ENCODE data around the gene CLASRP. TPM values are rescaled to one million over a fixed set of nuclear protein-coding genes. Genes with fewer than 3 reads are reported as not detected.

Gene CLASRP
- total and polyA plus RNA-seq, 2 of the 8 experiments (the other 6 are each of a cell fraction or from before 2014, with no cell fraction given), result 22.3 to 71.7 TPM

DNA sequence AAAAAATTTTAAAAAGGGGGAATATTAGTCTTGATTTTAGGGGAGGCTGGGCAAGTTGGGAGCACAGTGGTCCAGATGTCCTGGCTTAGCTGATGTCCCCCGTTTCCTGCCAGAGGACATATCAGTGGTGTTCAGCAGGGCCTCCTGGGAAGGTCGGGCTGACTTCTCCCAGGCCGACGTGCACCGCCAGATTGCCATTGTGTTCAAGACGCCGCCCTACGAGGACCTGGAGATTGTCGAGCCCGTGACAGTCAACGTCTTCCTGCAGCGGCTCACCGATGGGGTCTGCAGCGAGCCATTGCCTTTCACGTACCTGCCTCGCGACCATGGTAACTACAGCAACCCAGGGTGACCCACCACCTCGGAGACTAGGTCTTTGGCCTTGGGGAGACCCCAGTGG lies 6.4 kb upstream of the CLASRP start (continued):
- TF ChIP-seq, protein P1, sequence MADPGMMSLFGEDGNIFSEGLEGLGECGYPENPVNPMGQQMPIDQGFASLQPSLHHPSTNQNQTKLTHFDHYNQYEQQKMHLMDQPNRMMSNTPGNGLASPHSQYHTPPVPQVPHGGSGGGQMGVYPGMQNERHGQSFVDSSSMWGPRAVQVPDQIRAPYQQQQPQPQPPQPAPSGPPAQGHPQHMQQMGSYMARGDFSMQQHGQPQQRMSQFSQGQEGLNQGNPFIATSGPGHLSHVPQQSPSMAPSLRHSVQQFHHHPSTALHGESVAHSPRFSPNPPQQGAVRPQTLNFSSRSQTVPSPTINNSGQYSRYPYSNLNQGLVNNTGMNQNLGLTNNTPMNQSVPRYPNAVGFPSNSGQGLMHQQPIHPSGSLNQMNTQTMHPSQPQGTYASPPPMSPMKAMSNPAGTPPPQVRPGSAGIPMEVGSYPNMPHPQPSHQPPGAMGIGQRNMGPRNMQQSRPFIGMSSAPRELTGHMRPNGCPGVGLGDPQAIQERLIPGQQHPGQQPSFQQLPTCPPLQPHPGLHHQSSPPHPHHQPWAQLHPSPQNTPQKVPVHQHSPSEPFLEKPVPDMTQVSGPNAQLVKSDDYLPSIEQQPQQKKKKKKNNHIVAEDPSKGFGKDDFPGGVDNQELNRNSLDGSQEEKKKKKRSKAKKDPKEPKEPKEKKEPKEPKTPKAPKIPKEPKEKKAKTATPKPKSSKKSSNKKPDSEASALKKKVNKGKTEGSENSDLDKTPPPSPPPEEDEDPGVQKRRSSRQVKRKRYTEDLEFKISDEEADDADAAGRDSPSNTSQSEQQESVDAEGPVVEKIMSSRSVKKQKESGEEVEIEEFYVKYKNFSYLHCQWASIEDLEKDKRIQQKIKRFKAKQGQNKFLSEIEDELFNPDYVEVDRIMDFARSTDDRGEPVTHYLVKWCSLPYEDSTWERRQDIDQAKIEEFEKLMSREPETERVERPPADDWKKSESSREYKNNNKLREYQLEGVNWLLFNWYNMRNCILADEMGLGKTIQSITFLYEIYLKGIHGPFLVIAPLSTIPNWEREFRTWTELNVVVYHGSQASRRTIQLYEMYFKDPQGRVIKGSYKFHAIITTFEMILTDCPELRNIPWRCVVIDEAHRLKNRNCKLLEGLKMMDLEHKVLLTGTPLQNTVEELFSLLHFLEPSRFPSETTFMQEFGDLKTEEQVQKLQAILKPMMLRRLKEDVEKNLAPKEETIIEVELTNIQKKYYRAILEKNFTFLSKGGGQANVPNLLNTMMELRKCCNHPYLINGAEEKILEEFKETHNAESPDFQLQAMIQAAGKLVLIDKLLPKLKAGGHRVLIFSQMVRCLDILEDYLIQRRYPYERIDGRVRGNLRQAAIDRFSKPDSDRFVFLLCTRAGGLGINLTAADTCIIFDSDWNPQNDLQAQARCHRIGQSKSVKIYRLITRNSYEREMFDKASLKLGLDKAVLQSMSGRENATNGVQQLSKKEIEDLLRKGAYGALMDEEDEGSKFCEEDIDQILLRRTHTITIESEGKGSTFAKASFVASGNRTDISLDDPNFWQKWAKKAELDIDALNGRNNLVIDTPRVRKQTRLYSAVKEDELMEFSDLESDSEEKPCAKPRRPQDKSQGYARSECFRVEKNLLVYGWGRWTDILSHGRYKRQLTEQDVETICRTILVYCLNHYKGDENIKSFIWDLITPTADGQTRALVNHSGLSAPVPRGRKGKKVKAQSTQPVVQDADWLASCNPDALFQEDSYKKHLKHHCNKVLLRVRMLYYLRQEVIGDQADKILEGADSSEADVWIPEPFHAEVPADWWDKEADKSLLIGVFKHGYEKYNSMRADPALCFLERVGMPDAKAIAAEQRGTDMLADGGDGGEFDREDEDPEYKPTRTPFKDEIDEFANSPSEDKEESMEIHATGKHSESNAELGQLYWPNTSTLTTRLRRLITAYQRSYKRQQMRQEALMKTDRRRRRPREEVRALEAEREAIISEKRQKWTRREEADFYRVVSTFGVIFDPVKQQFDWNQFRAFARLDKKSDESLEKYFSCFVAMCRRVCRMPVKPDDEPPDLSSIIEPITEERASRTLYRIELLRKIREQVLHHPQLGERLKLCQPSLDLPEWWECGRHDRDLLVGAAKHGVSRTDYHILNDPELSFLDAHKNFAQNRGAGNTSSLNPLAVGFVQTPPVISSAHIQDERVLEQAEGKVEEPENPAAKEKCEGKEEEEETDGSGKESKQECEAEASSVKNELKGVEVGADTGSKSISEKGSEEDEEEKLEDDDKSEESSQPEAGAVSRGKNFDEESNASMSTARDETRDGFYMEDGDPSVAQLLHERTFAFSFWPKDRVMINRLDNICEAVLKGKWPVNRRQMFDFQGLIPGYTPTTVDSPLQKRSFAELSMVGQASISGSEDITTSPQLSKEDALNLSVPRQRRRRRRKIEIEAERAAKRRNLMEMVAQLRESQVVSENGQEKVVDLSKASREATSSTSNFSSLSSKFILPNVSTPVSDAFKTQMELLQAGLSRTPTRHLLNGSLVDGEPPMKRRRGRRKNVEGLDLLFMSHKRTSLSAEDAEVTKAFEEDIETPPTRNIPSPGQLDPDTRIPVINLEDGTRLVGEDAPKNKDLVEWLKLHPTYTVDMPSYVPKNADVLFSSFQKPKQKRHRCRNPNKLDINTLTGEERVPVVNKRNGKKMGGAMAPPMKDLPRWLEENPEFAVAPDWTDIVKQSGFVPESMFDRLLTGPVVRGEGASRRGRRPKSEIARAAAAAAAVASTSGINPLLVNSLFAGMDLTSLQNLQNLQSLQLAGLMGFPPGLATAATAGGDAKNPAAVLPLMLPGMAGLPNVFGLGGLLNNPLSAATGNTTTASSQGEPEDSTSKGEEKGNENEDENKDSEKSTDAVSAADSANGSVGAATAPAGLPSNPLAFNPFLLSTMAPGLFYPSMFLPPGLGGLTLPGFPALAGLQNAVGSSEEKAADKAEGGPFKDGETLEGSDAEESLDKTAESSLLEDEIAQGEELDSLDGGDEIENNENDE (IDR thresholded peaks at IDR 0.05; ENCODE audit: insufficient replicate concordance, low read length), result no peak
- TF ChIP-seq NRF1 (IDR thresholded peaks at IDR 0.05; ENCODE audit: low read depth, low read length) (no peak), POU5F1 (IDR thresholded peaks at IDR 0.05; ENCODE audit: low read depth, low read length) (no peak), SRF (IDR thresholded peaks at IDR 0.05; ENCODE audit: low read depth, low read length) (no peak), MAFK (IDR thresholded peaks at IDR 0.05; ENCODE audit: low read depth, low read length) (no peak), FOSL1 (IDR thresholded peaks at IDR 0.05; ENCODE audit: insufficient read depth, low read depth, low read length) (no peak), CREB1 (IDR thresholded peaks at IDR 0.05) (no peak), SIX5 (IDR thresholded peaks at IDR 0.05; ENCODE audit: low read depth, low read length) (no peak), SIRT6 (IDR thresholded peaks at IDR 0.05; ENCODE audit: low read length) (no peak), EZH2 (IDR thresholded peaks at IDR 0.05; ENCODE audit: low read depth, low read length, severe bottlenecking) (no peak)
- TF ChIP-seq, protein P2, sequence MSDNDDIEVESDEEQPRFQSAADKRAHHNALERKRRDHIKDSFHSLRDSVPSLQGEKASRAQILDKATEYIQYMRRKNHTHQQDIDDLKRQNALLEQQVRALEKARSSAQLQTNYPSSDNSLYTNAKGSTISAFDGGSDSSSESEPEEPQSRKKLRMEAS (IDR thresholded peaks at IDR 0.05), result no peak
- TF ChIP-seq, protein P3, sequence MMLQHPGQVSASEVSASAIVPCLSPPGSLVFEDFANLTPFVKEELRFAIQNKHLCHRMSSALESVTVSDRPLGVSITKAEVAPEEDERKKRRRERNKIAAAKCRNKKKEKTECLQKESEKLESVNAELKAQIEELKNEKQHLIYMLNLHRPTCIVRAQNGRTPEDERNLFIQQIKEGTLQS (IDR thresholded peaks at IDR 0.05; ENCODE audit: insufficient read depth, low read depth, low read length), result no peak

Data from H1 (cell line).